Testis (tissue), 3 donors: Measurements from ENCODE around the gene HAUS8. TPM values are rescaled to one million over a fixed set of nuclear protein-coding genes. Genes with fewer than 3 reads are reported as not detected.

Source experiments
- DNase-seq: peaks from one replicate; pipeline ENCODE4 v3.0.0-alpha.2; 2019
- H3K27ac ChIP-seq, 2 donors: fragments of 200-600 bp; sonication (generic); one replicate each; pipeline ENCODE4 v1.5.1; 2019
- H3K27me3 ChIP-seq: fragments of 200-600 bp; sonication (generic); one replicate; pipeline ENCODE4 v1.5.1; 2019
- H3K36me3 ChIP-seq: fragments of 200-600 bp; sonication (generic); one replicate; pipeline ENCODE4 v1.5.1; 2017; ENCODE audit warnings: low read depth; ENCODE audit errors: missing control alignments
- H3K4me1 ChIP-seq: fragments of 200-600 bp; sonication (generic); one replicate; pipeline ENCODE4 v1.5.1; 2019
- H3K4me3 ChIP-seq, 2 donors: fragments of 200-600 bp; sonication (generic); one replicate each; pipeline ENCODE4 v1.5.1; 2017 to 2019
- H3K9me3 ChIP-seq: fragments of 200-600 bp; sonication (generic); one replicate; pipeline ENCODE4 v1.5.1; 2017
- CTCF ChIP-seq, 3 experiments: fragments of 450-650 bp in 2 of 3; fragments of 200-600 bp in 1 of 3; sonication (generic) in 1 of 3; IDR thresholded peaks; one replicate each; pipeline ENCODE4 v1.5.1; 2016 to 2019; ENCODE audit warnings: antibody characterized with exemption in 3 of 3, mild to moderate bottlenecking in 2 of 3, moderate library complexity in 1 of 3
- POLR2A ChIP-seq: fragments of 450-650 bp; IDR thresholded peaks from one replicate; pipeline ENCODE4 v1.6.1; 2017; ENCODE audit warnings: antibody characterized with exemption, mild to moderate bottlenecking, moderate library complexity
- WGBS, 2 donors: methylation state at CpG; one replicate each; pipeline ENCODE4 v1.1.5; 2018; 5-methylcytosine and 5-hydroxymethylcytosine counted together
- intact Hi-C: fragments of 100-400 bp; cut with DNase I; formaldehyde crosslinking; loops from one replicate; pipeline ENCODE4 v1.15.1; 2023; ENCODE audit warnings: low total_unique reads
- polyA plus RNA-seq: library from polyadenylated mRNA; stranded (reverse); fragments of 350-450 nt; fragmentation: Illumina TruSeq; extraction: RNeasy Lipid Tissue Mini Kit (QIAGEN cat#74804); gene quantifications from one replicate; pipeline ENCODE4 v1.2.3, GENCODE V29; 2014; ENCODE audit warnings: low read depth, low replicate concordance; ENCODE audit not compliant: insufficient read depth
- total RNA-seq, 2 donors: library from RNA; depleted of rRNA; stranded (reverse); fragments of >200 nt; gene quantifications; one replicate each; pipeline ENCODE4 v1.2.3, GENCODE V29; 2016

The HAUS8 gene
- total and polyA plus RNA-seq, 3 donors from 2014 or later = 20.0 to 29.7 (median 23.5) TPM

GRCh38 chr19:17118957-17119356 is 43.7 kb upstream of the HAUS8 start:
- no peak for TF ChIP-seq CTCF (IDR thresholded peaks at IDR 0.05)
- TF ChIP-seq POLR2A = no peak
- intact Hi-C loops = no loop called here
- no peak overlapping the region for H3K4me3 ChIP-seq

GRCh38 chr19:17116996-17117702 is 41.9 kb upstream of the HAUS8 start:
- WGBS, 2 donors = 81 to 82% methylated on average over 12 to 14 of the region's 14 CpGs
- H3K9me3 ChIP-seq = no peaks in the 10 kb centered on the region
- peaks cover 16% of the 10 kb centered on the region for H3K4me1 ChIP-seq
- H3K36me3 ChIP-seq = no peaks in the 10 kb centered on the region
- intact Hi-C loops = no loop called here
- no peak overlapping the region for H3K27ac ChIP-seq
- TF ChIP-seq CTCF (IDR thresholded peaks at IDR 0.05) (no peak), POLR2A (no peak)
- DNase-seq = no peak
- H3K27me3 ChIP-seq = no peaks in the 10 kb centered on the region
- H3K4me3 ChIP-seq = no peak overlapping the region

More at GRCh38 chr19:17118957-17119356, 43.7 kb upstream of the HAUS8 start:
- Histone ChIP-seq H3K36me3 (no peaks in the 10 kb centered on the region), H3K27ac (no peak overlapping the region), H3K9me3 (no peaks in the 10 kb centered on the region), H3K4me1 (no peaks in the 10 kb centered on the region), H3K27me3 (no peaks in the 10 kb centered on the region)
- DNase-seq = no peak
- WGBS, 2 donors = 94 to 98% methylated on average over 4 to 5 of the region's 5 CpGs

- H3K4me3 ChIP-seq = no peak overlapping the region
- no peak for DNase-seq
- no peaks in the 10 kb centered on the region for H3K36me3 ChIP-seq
- intact Hi-C loops = no loop called here
- peaks cover 25% of the 10 kb centered on the region for H3K4me1 ChIP-seq
- no peak overlapping the region for H3K27ac ChIP-seq
- WGBS, 2 donors = 88 to 89% methylated on average over 11 to 12 of the region's 12 CpGs
- no peaks in the 10 kb centered on the region for H3K9me3 ChIP-seq
- H3K27me3 ChIP-seq = no peaks in the 10 kb centered on the region
- TF ChIP-seq CTCF (IDR thresholded peaks at IDR 0.05) (no peak), POLR2A (no peak)
These were observed 39.2 kb upstream of the HAUS8 start for GRCh38 chr19:17114414-17114831.

GRCh38 chr19:17113127-17113785 is 38.0 kb upstream of the HAUS8 start:
- H3K27ac ChIP-seq = no peak overlapping the region
- DNase-seq = no peak
- intact Hi-C loops = no loop called here
- H3K27me3 ChIP-seq = no peaks in the 10 kb centered on the region
- no peaks in the 10 kb centered on the region for H3K9me3 ChIP-seq
- TF ChIP-seq CTCF (IDR thresholded peaks at IDR 0.05) (no peak), POLR2A (no peak)
- H3K4me1 ChIP-seq = peaks cover 32% of the 10 kb centered on the region
- WGBS, 2 donors = 61 to 88% methylated on average over 14 to 17 of the region's 17 CpGs
- H3K4me3 ChIP-seq = no peak overlapping the region
- H3K36me3 ChIP-seq = no peaks in the 10 kb centered on the region
